Fibroblast of lung (primary cell): ENCODE data around the gene JARID2.

ENCODE experiments used
- EZH2 ChIP-seq: IDR thresholded peaks from 2 replicates; pipeline ENCODE4 v1.5.1; 2012; ENCODE audit warnings: low read length, control low read depth, mild to moderate bottlenecking; ENCODE audit errors: missing control alignments
- TF ChIP-seq, protein P1 (sequence below), 2 donors: IDR thresholded peaks in 1 of 2; conservative IDR thresholded peaks in 1 of 2; 1 replicate in 1 of 2; 2 replicates in 1 of 2; pipeline ENCODE4 v1.5.1; 2011 to 2012; ENCODE audit warnings: low read length in 2 of 2, control low read depth in 1 of 2, inconsistent platforms in 1 of 2, low read depth in 1 of 2, mild to moderate bottlenecking in 1 of 2

DNA sequence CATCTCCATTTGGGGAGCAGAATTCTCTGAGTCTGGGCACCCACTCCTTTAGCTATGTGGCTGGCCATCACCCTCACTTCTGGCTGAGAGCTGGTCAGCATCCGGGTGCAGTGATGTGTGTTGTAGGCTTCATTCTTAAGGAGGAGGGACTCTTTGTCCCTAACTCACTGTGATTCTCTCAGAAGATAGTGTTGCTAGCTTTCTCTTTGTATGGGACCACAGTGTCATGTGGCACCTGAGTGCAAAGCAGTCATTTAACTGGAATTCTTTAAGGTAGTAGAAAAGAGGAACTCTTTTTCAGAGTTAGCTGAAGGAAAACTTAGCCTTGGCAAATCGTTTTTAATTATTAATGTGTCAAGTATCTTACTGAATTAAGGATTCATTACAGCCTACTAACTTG lies 165.9 kb downstream of the JARID2 start:
- TF ChIP-seq, protein P1, sequence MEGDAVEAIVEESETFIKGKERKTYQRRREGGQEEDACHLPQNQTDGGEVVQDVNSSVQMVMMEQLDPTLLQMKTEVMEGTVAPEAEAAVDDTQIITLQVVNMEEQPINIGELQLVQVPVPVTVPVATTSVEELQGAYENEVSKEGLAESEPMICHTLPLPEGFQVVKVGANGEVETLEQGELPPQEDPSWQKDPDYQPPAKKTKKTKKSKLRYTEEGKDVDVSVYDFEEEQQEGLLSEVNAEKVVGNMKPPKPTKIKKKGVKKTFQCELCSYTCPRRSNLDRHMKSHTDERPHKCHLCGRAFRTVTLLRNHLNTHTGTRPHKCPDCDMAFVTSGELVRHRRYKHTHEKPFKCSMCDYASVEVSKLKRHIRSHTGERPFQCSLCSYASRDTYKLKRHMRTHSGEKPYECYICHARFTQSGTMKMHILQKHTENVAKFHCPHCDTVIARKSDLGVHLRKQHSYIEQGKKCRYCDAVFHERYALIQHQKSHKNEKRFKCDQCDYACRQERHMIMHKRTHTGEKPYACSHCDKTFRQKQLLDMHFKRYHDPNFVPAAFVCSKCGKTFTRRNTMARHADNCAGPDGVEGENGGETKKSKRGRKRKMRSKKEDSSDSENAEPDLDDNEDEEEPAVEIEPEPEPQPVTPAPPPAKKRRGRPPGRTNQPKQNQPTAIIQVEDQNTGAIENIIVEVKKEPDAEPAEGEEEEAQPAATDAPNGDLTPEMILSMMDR (conservative IDR thresholded peaks at IDR 0.05 in 1 of 2, IDR thresholded peaks at IDR 0.05 in 1 of 2; ENCODE audit: low read depth in 1 of 2, low read length in 2 of 2), result no peak
- no peak for TF ChIP-seq EZH2
